Measurements from ENCODE around the gene CD300LF. TPM values are rescaled to one million over a fixed set of nuclear protein-coding genes. Genes with fewer than 3 reads are reported as not detected.

The CD300LF gene
- total and polyA plus RNA-seq, 2 experiments from 2014 or later = 0.44 TPM; not detected in 1

- DNase-seq (ENCODE audit: low spot score) = no peak
- no peaks in the 10 kb centered on the region for H4K20me1 ChIP-seq (ENCODE audit: insufficient read depth, poor library complexity, severe bottlenecking)
- TF ChIP-seq, protein P1, sequence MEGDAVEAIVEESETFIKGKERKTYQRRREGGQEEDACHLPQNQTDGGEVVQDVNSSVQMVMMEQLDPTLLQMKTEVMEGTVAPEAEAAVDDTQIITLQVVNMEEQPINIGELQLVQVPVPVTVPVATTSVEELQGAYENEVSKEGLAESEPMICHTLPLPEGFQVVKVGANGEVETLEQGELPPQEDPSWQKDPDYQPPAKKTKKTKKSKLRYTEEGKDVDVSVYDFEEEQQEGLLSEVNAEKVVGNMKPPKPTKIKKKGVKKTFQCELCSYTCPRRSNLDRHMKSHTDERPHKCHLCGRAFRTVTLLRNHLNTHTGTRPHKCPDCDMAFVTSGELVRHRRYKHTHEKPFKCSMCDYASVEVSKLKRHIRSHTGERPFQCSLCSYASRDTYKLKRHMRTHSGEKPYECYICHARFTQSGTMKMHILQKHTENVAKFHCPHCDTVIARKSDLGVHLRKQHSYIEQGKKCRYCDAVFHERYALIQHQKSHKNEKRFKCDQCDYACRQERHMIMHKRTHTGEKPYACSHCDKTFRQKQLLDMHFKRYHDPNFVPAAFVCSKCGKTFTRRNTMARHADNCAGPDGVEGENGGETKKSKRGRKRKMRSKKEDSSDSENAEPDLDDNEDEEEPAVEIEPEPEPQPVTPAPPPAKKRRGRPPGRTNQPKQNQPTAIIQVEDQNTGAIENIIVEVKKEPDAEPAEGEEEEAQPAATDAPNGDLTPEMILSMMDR (IDR thresholded peaks at IDR 0.05; ENCODE audit: poor library complexity) = no peak
- TF ChIP-seq EZH2phosphoT487 (IDR thresholded peaks at IDR 0.05; ENCODE audit: low read depth, severe bottlenecking, unreplicated experiment) (no peak), EZH2 (IDR thresholded peaks at IDR 0.05; ENCODE audit: borderline replicate concordance) (no peak)
- no peaks in the 10 kb centered on the region for H3K4me1 ChIP-seq (ENCODE audit: insufficient read depth)
- peaks cover 23% of the 10 kb centered on the region for H3K27me3 ChIP-seq
- no peak overlapping the region for H3K4me2 ChIP-seq
- H3K4me3 ChIP-seq = no peak overlapping the region
- H3K79me2 ChIP-seq = no peaks in the 10 kb centered on the region
- no peaks in the 10 kb centered on the region for H3K9me3 ChIP-seq (ENCODE audit: low read depth)
- H3K9me2 ChIP-seq (replicated peaks; ENCODE audit: insufficient read depth) = no peaks in the 10 kb centered on the region
- no peak overlapping the region for H2AFZ ChIP-seq
- H3K36me3 ChIP-seq (replicated peaks; ENCODE audit: insufficient read depth, low read depth) = no peaks in the 10 kb centered on the region
- H3K27ac ChIP-seq = no peak overlapping the region
- 75% methylated on average over 3 of the region's 3 CpGs for WGBS (ENCODE audit: low lambda C conversion rate, missing lambda C conversion rate)
Observed at GRCh38 chr17:74663561-74663960, 49.2 kb downstream of the CD300LF start.

- no peaks in the 10 kb centered on the region for H3K9me3 ChIP-seq (ENCODE audit: low read depth)
- H4K20me1 ChIP-seq (ENCODE audit: insufficient read depth, poor library complexity, severe bottlenecking) = no peaks in the 10 kb centered on the region
- TF ChIP-seq, protein P1 (IDR thresholded peaks at IDR 0.05; ENCODE audit: poor library complexity) = no peak
- no peak for TF ChIP-seq EZH2phosphoT487 (IDR thresholded peaks at IDR 0.05; ENCODE audit: low read depth, severe bottlenecking, unreplicated experiment)
- TF ChIP-seq EZH2 (IDR thresholded peaks at IDR 0.05; ENCODE audit: borderline replicate concordance) = no peak
- H3K36me3 ChIP-seq (replicated peaks; ENCODE audit: insufficient read depth, low read depth) = no peaks in the 10 kb centered on the region
- peaks cover 7% of the 10 kb centered on the region for H3K27me3 ChIP-seq
- no peaks in the 10 kb centered on the region for H3K9me2 ChIP-seq (replicated peaks; ENCODE audit: insufficient read depth)
- H3K79me2 ChIP-seq = no peaks in the 10 kb centered on the region
- no peaks in the 10 kb centered on the region for H3K4me1 ChIP-seq (ENCODE audit: insufficient read depth)
- H3K27ac ChIP-seq = no peak overlapping the region
- 73% methylated on average over 4 of the region's 4 CpGs for WGBS (ENCODE audit: low lambda C conversion rate, missing lambda C conversion rate)
- no peak overlapping the region for H2AFZ ChIP-seq
- DNase-seq (ENCODE audit: low spot score) = no peak
- H3K4me2 ChIP-seq = no peak overlapping the region
- H3K4me3 ChIP-seq = no peak overlapping the region
Observed at GRCh38 chr17:74659889-74660288, 52.8 kb downstream of the CD300LF start.

GRCh38 chr17:74658620-74659019, 54.1 kb downstream of the CD300LF start:
- Histone ChIP-seq H2AFZ (no peak overlapping the region), H3K36me3 (replicated peaks; ENCODE audit: insufficient read depth, low read depth) (no peaks in the 10 kb centered on the region), H3K4me2 (no peak overlapping the region), H3K27me3 (peaks cover 13% of the 10 kb centered on the region), H3K9me3 (ENCODE audit: low read depth) (no peaks in the 10 kb centered on the region), H3K27ac (no peak overlapping the region), H3K9me2 (replicated peaks; ENCODE audit: insufficient read depth) (no peaks in the 10 kb centered on the region), H3K4me3 (no peak overlapping the region), H3K4me1 (ENCODE audit: insufficient read depth) (no peaks in the 10 kb centered on the region), H4K20me1 (ENCODE audit: insufficient read depth, poor library complexity, severe bottlenecking) (no peaks in the 10 kb centered on the region), H3K79me2 (no peaks in the 10 kb centered on the region)
- 86% methylated on average over 6 of the region's 6 CpGs for WGBS (ENCODE audit: low lambda C conversion rate, missing lambda C conversion rate)
- TF ChIP-seq, protein P1 (IDR thresholded peaks at IDR 0.05; ENCODE audit: poor library complexity) = no peak
- TF ChIP-seq EZH2phosphoT487 (IDR thresholded peaks at IDR 0.05; ENCODE audit: low read depth, severe bottlenecking, unreplicated experiment) (no peak), EZH2 (IDR thresholded peaks at IDR 0.05; ENCODE audit: borderline replicate concordance) (no peak)
- no peak for DNase-seq (ENCODE audit: low spot score)

- H3K4me3 ChIP-seq = no peak overlapping the region
- no peak overlapping the region for H3K4me2 ChIP-seq
- H3K4me1 ChIP-seq (ENCODE audit: insufficient read depth) = no peaks in the 10 kb centered on the region
- WGBS (ENCODE audit: low lambda C conversion rate, missing lambda C conversion rate) = 40% methylated on average over 5 of the region's 5 CpGs
- TF ChIP-seq, protein P1 (IDR thresholded peaks at IDR 0.05; ENCODE audit: poor library complexity) = no peak
- TF ChIP-seq EZH2 (IDR thresholded peaks at IDR 0.05; ENCODE audit: borderline replicate concordance) (no peak), EZH2phosphoT487 (IDR thresholded peaks at IDR 0.05; ENCODE audit: low read depth, severe bottlenecking, unreplicated experiment) (no peak)
- no peak for DNase-seq (ENCODE audit: low spot score)
- H3K79me2 ChIP-seq = no peaks in the 10 kb centered on the region
- no peak overlapping the region for H3K27ac ChIP-seq
- H2AFZ ChIP-seq = no peak overlapping the region
- no peaks in the 10 kb centered on the region for H3K9me3 ChIP-seq (ENCODE audit: low read depth)
- H3K36me3 ChIP-seq (replicated peaks; ENCODE audit: insufficient read depth, low read depth) = no peaks in the 10 kb centered on the region
- H3K9me2 ChIP-seq (replicated peaks; ENCODE audit: insufficient read depth) = no peaks in the 10 kb centered on the region
- peaks cover 38% of the 10 kb centered on the region for H3K27me3 ChIP-seq
- no peaks in the 10 kb centered on the region for H4K20me1 ChIP-seq (ENCODE audit: insufficient read depth, poor library complexity, severe bottlenecking)
Observed at GRCh38 chr17:74654742-74655141, 58.0 kb downstream of the CD300LF start.

Measured in hepatocyte (in vitro differentiated cells).